Measurements from ENCODE around the gene ARHGAP24.

DNA sequence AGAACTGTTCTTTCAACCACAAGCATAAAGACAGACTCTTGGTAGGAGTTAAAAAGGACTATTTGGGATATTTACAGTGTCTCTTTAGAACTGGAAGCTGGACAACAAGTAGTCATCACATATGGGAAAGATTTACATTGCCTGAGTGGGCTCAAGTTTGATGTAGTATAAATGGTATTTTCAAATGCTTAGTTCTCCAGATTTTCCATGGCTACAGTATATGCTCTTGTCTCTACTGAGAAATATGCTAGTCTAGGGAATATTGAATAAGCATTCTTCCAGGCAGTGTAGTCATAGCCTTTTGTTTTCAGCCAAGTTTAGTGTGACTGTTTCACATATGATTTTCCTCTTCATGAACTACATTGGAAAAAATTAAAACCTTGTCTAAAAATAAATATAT lies 315.6 kb downstream of the ARHGAP24 start:
- TF ChIP-seq, protein P1, sequence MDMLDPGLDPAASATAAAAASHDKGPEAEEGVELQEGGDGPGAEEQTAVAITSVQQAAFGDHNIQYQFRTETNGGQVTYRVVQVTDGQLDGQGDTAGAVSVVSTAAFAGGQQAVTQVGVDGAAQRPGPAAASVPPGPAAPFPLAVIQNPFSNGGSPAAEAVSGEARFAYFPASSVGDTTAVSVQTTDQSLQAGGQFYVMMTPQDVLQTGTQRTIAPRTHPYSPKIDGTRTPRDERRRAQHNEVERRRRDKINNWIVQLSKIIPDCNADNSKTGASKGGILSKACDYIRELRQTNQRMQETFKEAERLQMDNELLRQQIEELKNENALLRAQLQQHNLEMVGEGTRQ (IDR thresholded peaks at IDR 0.05; ENCODE audit: low read depth, low read length) = no peak
- TF ChIP-seq, protein P1 (CRISPR knock-in tag; IDR thresholded peaks at IDR 0.05; ENCODE audit: borderline replicate concordance) = no peak
- TF ChIP-seq GTF2F1 (IDR thresholded peaks at IDR 0.05; ENCODE audit: low read length) = no peak
- TF ChIP-seq ZNF446 (CRISPR knock-in tag; IDR thresholded peaks at IDR 0.05) = no peak
- TF ChIP-seq, protein P2, sequence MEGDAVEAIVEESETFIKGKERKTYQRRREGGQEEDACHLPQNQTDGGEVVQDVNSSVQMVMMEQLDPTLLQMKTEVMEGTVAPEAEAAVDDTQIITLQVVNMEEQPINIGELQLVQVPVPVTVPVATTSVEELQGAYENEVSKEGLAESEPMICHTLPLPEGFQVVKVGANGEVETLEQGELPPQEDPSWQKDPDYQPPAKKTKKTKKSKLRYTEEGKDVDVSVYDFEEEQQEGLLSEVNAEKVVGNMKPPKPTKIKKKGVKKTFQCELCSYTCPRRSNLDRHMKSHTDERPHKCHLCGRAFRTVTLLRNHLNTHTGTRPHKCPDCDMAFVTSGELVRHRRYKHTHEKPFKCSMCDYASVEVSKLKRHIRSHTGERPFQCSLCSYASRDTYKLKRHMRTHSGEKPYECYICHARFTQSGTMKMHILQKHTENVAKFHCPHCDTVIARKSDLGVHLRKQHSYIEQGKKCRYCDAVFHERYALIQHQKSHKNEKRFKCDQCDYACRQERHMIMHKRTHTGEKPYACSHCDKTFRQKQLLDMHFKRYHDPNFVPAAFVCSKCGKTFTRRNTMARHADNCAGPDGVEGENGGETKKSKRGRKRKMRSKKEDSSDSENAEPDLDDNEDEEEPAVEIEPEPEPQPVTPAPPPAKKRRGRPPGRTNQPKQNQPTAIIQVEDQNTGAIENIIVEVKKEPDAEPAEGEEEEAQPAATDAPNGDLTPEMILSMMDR (CRISPR knock-in tag; IDR thresholded peaks at IDR 0.05) = no peak
- TF ChIP-seq, protein P3, sequence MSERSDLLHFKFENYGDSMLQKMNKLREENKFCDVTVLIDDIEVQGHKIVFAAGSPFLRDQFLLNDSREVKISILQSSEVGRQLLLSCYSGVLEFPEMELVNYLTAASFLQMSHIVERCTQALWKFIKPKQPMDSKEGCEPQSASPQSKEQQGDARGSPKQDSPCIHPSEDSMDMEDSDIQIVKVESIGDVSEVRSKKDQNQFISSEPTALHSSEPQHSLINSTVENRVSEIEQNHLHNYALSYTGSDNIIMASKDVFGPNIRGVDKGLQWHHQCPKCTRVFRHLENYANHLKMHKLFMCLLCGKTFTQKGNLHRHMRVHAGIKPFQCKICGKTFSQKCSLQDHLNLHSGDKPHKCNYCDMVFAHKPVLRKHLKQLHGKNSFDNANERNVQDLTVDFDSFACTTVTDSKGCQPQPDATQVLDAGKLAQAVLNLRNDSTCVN (CRISPR knock-in tag; IDR thresholded peaks at IDR 0.05; ENCODE audit: borderline replicate concordance) = no peak
- TF ChIP-seq KLF6 (CRISPR knock-in tag; IDR thresholded peaks at IDR 0.05) = no peak
- TF ChIP-seq, protein P4, sequence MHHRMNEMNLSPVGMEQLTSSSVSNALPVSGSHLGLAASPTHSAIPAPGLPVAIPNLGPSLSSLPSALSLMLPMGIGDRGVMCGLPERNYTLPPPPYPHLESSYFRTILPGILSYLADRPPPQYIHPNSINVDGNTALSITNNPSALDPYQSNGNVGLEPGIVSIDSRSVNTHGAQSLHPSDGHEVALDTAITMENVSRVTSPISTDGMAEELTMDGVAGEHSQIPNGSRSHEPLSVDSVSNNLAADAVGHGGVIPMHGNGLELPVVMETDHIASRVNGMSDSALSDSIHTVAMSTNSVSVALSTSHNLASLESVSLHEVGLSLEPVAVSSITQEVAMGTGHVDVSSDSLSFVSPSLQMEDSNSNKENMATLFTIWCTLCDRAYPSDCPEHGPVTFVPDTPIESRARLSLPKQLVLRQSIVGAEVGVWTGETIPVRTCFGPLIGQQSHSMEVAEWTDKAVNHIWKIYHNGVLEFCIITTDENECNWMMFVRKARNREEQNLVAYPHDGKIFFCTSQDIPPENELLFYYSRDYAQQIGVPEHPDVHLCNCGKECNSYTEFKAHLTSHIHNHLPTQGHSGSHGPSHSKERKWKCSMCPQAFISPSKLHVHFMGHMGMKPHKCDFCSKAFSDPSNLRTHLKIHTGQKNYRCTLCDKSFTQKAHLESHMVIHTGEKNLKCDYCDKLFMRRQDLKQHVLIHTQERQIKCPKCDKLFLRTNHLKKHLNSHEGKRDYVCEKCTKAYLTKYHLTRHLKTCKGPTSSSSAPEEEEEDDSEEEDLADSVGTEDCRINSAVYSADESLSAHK (CRISPR knock-in tag; IDR thresholded peaks at IDR 0.05; ENCODE audit: borderline replicate concordance) = no peak
- TF ChIP-seq SMC3 (IDR thresholded peaks at IDR 0.05; ENCODE audit: low read length) = no peak

Measured in HepG2 (cell line).